HL-60 (cell line): Measurements from ENCODE around the gene SUOX.
A peak's percentile ranks its signal among the peaks of the same experiment; 100 is the strongest.

ENCODE experiments used
- DNase-seq, 2 experiments: peaks; one replicate each; pipeline ENCODE4 v3.0.0-alpha.2; 2010 to 2020; ENCODE audit warnings: low read depth in 1 of 2, low spot score in 1 of 2
- H3K27ac ChIP-seq: fragments of 250-450 bp; sonication (Bioruptor Pico); replicated peaks from 2 replicates; pipeline ENCODE4 v1.5.1; 2020; ENCODE audit warnings: mild to moderate bottlenecking, moderate library complexity
- H3K27me3 ChIP-seq: fragments of 250-450 bp; sonication (Bioruptor Pico); 2 replicates; pipeline ENCODE4 v1.5.1; 2021; ENCODE audit warnings: mild to moderate bottlenecking, moderate library complexity; ENCODE audit not compliant: insufficient read depth, poor library complexity, severe bottlenecking
- H3K4me3 ChIP-seq: replicated peaks from 2 replicates; pipeline ENCODE4 v1.5.1; 2011; ENCODE audit warnings: mild to moderate bottlenecking, control low read depth, low read length; ENCODE audit not compliant: insufficient read depth
- GABPA ChIP-seq: IDR thresholded peaks from 2 replicates; pipeline ENCODE4 v1.6.1; 2012; ENCODE audit warnings: low read depth
- POLR2AphosphoS5 ChIP-seq: IDR thresholded peaks from 2 replicates; pipeline ENCODE4 v1.6.1; 2012; ENCODE audit warnings: low read depth
- SPI1 ChIP-seq: IDR thresholded peaks from 2 replicates; pipeline ENCODE4 v1.6.1; 2012; ENCODE audit warnings: low read depth, mild to moderate bottlenecking, borderline replicate concordance
- TF ChIP-seq, protein P1 (sequence below): IDR thresholded peaks from one replicate; pipeline ENCODE4 v1.5.1; 2011; ENCODE audit warnings: low read length, control low read depth, inconsistent platforms; ENCODE audit not compliant: insufficient read depth
- TF ChIP-seq, protein P2 (sequence below): IDR thresholded peaks from 2 replicates; pipeline ENCODE4 v1.6.1; 2012; ENCODE audit warnings: low read depth; ENCODE audit not compliant: insufficient replicate concordance

SUOX gene

DNA sequence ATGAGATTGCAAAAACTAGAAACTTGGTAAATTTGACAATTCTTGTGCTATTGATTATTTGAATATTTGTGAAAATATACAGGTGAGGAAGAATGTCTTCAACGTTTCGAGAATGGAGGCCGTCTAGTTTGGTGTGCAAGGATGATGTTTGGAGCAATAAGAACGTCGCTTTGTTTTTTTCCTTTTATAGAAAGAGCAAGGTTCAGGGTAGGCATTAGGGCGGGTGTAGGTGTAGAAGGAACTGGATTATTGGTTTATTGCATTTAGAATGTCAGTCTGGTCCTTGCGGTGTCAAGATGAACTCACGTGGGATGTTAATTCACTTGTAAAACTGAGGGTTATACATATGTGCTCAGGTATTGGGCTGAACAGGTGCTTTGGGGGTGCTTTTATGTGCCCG, 45.8 kb downstream of the SUOX start:
- TF ChIP-seq, protein P1, sequence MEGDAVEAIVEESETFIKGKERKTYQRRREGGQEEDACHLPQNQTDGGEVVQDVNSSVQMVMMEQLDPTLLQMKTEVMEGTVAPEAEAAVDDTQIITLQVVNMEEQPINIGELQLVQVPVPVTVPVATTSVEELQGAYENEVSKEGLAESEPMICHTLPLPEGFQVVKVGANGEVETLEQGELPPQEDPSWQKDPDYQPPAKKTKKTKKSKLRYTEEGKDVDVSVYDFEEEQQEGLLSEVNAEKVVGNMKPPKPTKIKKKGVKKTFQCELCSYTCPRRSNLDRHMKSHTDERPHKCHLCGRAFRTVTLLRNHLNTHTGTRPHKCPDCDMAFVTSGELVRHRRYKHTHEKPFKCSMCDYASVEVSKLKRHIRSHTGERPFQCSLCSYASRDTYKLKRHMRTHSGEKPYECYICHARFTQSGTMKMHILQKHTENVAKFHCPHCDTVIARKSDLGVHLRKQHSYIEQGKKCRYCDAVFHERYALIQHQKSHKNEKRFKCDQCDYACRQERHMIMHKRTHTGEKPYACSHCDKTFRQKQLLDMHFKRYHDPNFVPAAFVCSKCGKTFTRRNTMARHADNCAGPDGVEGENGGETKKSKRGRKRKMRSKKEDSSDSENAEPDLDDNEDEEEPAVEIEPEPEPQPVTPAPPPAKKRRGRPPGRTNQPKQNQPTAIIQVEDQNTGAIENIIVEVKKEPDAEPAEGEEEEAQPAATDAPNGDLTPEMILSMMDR: no peak
- no peak for TF ChIP-seq POLR2AphosphoS5
- no peak for TF ChIP-seq SPI1
- TF ChIP-seq GABPA: no peak
- TF ChIP-seq, protein P2, sequence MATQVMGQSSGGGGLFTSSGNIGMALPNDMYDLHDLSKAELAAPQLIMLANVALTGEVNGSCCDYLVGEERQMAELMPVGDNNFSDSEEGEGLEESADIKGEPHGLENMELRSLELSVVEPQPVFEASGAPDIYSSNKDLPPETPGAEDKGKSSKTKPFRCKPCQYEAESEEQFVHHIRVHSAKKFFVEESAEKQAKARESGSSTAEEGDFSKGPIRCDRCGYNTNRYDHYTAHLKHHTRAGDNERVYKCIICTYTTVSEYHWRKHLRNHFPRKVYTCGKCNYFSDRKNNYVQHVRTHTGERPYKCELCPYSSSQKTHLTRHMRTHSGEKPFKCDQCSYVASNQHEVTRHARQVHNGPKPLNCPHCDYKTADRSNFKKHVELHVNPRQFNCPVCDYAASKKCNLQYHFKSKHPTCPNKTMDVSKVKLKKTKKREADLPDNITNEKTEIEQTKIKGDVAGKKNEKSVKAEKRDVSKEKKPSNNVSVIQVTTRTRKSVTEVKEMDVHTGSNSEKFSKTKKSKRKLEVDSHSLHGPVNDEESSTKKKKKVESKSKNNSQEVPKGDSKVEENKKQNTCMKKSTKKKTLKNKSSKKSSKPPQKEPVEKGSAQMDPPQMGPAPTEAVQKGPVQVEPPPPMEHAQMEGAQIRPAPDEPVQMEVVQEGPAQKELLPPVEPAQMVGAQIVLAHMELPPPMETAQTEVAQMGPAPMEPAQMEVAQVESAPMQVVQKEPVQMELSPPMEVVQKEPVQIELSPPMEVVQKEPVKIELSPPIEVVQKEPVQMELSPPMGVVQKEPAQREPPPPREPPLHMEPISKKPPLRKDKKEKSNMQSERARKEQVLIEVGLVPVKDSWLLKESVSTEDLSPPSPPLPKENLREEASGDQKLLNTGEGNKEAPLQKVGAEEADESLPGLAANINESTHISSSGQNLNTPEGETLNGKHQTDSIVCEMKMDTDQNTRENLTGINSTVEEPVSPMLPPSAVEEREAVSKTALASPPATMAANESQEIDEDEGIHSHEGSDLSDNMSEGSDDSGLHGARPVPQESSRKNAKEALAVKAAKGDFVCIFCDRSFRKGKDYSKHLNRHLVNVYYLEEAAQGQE: no peak
- peak overlapping the region; percentile 80 for H3K4me3 ChIP-seq
- no peak for DNase-seq
- no peaks in the 10 kb centered on the region for H3K27me3 ChIP-seq
- H3K27ac ChIP-seq: peak overlapping the region; percentile 98

DNA sequence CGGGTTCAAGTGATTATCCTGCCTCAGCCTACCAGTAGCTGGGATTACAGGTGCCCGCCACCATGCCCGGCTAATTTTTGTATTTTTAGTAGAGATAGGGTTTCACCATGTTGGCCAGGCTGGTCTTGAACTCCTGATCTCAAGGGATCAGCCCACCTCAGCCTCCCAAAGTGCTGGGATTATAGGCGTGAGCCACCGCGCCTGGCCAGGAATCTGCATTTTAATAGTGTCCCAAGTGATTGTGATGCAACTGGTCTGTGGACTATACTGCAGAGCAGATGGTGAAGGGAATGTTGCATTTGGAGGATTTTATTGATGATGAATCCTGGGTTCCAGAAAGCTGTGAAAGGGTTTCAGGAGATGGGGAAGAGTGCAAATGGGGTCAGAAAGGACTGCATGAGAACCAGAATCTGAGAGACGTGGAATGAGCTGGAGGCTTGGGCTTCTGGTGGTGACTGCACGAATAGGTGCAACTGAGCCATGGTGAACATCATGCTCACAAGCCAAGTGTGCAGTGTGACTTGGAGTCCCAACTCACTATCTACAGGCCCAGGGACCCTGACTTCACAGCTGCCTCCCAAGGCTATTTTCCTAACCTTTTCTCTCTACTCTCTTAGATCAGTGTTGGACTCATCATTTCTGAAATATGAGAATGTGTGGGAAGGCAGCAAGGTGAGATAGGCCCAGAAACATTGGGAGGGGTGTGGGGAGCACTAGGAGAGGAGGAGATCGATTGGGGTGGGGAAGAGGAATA, 49.1 kb downstream of the SUOX start:
- Histone ChIP-seq H3K27ac (no peak overlapping the region), H3K4me3 (no peak overlapping the region), H3K27me3 (no peaks in the 10 kb centered on the region)
- TF ChIP-seq GABPA (no peak), SPI1 (no peak), POLR2AphosphoS5 (no peak; the same call in none of the 2 replicates)
- TF ChIP-seq, protein P2: no peak
- TF ChIP-seq, protein P1: no peak
- no peak for DNase-seq

DNA sequence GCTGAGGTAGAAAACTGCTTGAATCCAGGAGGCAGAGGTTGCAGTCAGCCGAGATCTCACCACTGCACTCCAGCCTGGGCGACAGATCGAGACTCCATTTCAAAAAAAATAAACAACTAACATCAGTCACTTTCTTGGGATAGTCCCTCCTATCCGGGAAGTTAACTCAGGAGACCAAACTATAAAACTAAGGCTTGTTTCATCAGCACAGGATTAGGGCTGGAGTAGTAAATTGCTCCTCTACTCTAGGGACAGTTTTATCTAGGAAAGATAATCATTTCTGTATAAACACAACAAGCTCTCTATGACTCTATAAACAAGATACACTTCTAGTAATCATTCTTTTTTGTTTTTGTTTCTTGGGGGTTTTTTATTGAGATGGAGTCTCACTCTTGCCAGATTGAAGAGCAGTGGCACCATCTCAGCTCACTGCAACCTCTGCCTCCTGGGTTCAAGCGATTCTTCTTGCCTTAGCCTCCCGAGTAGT, 56.4 kb downstream of the SUOX start:
- H3K27ac ChIP-seq: no peak overlapping the region
- H3K4me3 ChIP-seq: no peak overlapping the region
- no peak for TF ChIP-seq POLR2AphosphoS5
- TF ChIP-seq, protein P1: no peak
- no peak for TF ChIP-seq GABPA
- TF ChIP-seq SPI1: no peak
- TF ChIP-seq, protein P2: no peak
- DNase-seq: no peak
- no peaks in the 10 kb centered on the region for H3K27me3 ChIP-seq
